Measurements from ENCODE around the gene PDE4D. TPM values are rescaled to one million over a fixed set of nuclear protein-coding genes. Genes with fewer than 3 reads are reported as not detected.

Gene PDE4D
- total RNA-seq, 4 donors from 2014 or later = 6.0 to 36.2 (median 10.0) TPM

- H3K27me3 ChIP-seq = no peaks in the 10 kb centered on the region
- no peak for DNase-seq
- H3K9me3 ChIP-seq = no peaks in the 10 kb centered on the region
- no peak overlapping the region for H3K27ac ChIP-seq
- no peaks in the 10 kb centered on the region for H3K36me3 ChIP-seq
- intact Hi-C loops (cut with DNase I) = no loop called here
- 81 to 85% methylated on average over 7 to 8 of the region's 8 CpGs for WGBS, 2 donors
- H3K4me1 ChIP-seq = peaks cover 0 to 41% (median 11%) of the 10 kb centered on the region in 3 donors
- no peak overlapping the region for H3K4me3 ChIP-seq
- TF ChIP-seq POLR2A (IDR thresholded peaks at IDR 0.05) = no peak
- TF ChIP-seq, protein P1, sequence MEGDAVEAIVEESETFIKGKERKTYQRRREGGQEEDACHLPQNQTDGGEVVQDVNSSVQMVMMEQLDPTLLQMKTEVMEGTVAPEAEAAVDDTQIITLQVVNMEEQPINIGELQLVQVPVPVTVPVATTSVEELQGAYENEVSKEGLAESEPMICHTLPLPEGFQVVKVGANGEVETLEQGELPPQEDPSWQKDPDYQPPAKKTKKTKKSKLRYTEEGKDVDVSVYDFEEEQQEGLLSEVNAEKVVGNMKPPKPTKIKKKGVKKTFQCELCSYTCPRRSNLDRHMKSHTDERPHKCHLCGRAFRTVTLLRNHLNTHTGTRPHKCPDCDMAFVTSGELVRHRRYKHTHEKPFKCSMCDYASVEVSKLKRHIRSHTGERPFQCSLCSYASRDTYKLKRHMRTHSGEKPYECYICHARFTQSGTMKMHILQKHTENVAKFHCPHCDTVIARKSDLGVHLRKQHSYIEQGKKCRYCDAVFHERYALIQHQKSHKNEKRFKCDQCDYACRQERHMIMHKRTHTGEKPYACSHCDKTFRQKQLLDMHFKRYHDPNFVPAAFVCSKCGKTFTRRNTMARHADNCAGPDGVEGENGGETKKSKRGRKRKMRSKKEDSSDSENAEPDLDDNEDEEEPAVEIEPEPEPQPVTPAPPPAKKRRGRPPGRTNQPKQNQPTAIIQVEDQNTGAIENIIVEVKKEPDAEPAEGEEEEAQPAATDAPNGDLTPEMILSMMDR (IDR thresholded peaks at IDR 0.05) = no peak
Measured at GRCh38 chr5:59583810-59584562, 309.5 kb downstream of the PDE4D start.

- intact Hi-C loops (cut with DNase I) = no loop called here
Measured at GRCh38 chr5:59583151-59583809, 310.2 kb downstream of the PDE4D start.

DNA sequence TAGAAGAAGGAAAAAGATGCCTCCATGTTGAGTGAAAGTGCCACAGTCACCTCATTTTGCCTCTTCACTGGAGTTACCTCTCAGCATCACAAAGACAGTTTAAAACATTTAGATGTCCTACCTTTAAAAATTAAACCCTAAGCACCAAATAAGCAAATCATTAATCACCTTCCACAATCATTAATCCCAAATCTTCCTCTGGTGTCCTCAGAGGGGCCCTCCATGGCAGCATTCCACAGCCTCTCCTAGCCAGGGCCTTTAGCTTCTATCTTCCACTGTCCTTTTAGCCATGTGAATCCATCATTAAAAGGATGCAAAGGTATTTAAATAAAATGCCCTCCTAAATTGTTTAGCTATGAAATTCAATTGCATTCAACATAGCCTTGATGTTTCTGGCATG is 310.8 kb downstream of the PDE4D start:
- Histone ChIP-seq H3K4me1 (peaks cover 0 to 29% (median 6%) of the 10 kb centered on the region in 3 donors), H3K27ac (no peak overlapping the region), H3K4me3 (no peak overlapping the region), H3K9me3 (no peaks in the 10 kb centered on the region), H3K36me3 (no peaks in the 10 kb centered on the region), H3K27me3 (no peaks in the 10 kb centered on the region)
- intact Hi-C loops (cut with DNase I) = no loop called here
- no peak for DNase-seq
- no peak for TF ChIP-seq POLR2A (IDR thresholded peaks at IDR 0.05)
- TF ChIP-seq, protein P1 (IDR thresholded peaks at IDR 0.05) = no peak

More at GRCh38 chr5:59583151-59583809, 310.2 kb downstream of the PDE4D start:
- 88 to 90% methylated on average over 2 of the region's 2 CpGs for WGBS, 2 donors
- DNase-seq = no peak
- no peak overlapping the region for H3K4me3 ChIP-seq
- no peaks in the 10 kb centered on the region for H3K9me3 ChIP-seq
- peaks cover 0 to 34% (median 11%) of the 10 kb centered on the region in 3 donors for H3K4me1 ChIP-seq
- no peaks in the 10 kb centered on the region for H3K36me3 ChIP-seq
- TF ChIP-seq POLR2A (IDR thresholded peaks at IDR 0.05) = no peak
- TF ChIP-seq, protein P1 (IDR thresholded peaks at IDR 0.05) = no peak
- no peaks in the 10 kb centered on the region for H3K27me3 ChIP-seq
- no peak overlapping the region for H3K27ac ChIP-seq

DNA sequence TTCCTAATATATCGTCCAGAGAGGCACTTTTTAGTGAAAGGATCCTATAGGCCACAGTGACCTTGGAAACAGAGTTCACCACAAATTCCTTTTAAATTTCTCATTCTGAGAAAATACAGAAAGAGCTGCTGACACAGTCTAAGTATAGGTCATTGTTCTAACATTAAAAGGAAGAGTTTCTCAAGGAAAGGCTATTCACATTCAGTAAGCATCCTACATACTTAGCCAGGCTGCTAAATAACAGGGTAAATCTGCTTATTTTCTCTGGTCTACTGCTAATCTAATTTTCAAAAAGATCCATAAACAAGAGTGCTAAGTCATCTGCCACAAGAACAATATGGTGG is 313.7 kb downstream of the PDE4D start:
- intact Hi-C loops (cut with DNase I) = no loop called here
- no peak for DNase-seq
- WGBS, 2 donors = 75 to 92% methylated on average over 1 of the region's 1 CpG
- no peaks in the 10 kb centered on the region for H3K27me3 ChIP-seq
- H3K27ac ChIP-seq = no peak overlapping the region
- H3K36me3 ChIP-seq = no peaks in the 10 kb centered on the region
- no peaks in the 10 kb centered on the region for H3K9me3 ChIP-seq
- H3K4me3 ChIP-seq = no peak overlapping the region
- peaks cover 0 to 14% (median 0%) of the 10 kb centered on the region in 3 donors for H3K4me1 ChIP-seq
- no peak for TF ChIP-seq POLR2A (IDR thresholded peaks at IDR 0.05)
- TF ChIP-seq, protein P1 (IDR thresholded peaks at IDR 0.05) = no peak

GRCh38 chr5:59579101-59579823 is 314.3 kb downstream of the PDE4D start:
- WGBS, 2 donors = 91 to 93% methylated on average over 2 of the region's 2 CpGs
- DNase-seq = no peak
- H3K36me3 ChIP-seq = no peaks in the 10 kb centered on the region
- no peaks in the 10 kb centered on the region for H3K27me3 ChIP-seq
- TF ChIP-seq, protein P1 (IDR thresholded peaks at IDR 0.05) = no peak
- no peak for TF ChIP-seq POLR2A (IDR thresholded peaks at IDR 0.05)
- H3K9me3 ChIP-seq = no peaks in the 10 kb centered on the region
- intact Hi-C loops (cut with DNase I) = no loop called here
- no peak overlapping the region for H3K4me3 ChIP-seq
- H3K4me1 ChIP-seq = peaks cover 0 to 8% (median 0%) of the 10 kb centered on the region in 3 donors
- H3K27ac ChIP-seq = no peak overlapping the region

All from esophagus squamous epithelium (tissue), 5 donors.